ENCODE data around the gene CELF2.
A peak's percentile ranks its signal among the peaks of the same experiment; 100 is the strongest.
"Not testable (repeated sequence)": the region's sequence is repeated elsewhere in the genome, so short reads cannot be mapped to it uniquely, and the experiment has no call there.

The CELF2 gene

DNA sequence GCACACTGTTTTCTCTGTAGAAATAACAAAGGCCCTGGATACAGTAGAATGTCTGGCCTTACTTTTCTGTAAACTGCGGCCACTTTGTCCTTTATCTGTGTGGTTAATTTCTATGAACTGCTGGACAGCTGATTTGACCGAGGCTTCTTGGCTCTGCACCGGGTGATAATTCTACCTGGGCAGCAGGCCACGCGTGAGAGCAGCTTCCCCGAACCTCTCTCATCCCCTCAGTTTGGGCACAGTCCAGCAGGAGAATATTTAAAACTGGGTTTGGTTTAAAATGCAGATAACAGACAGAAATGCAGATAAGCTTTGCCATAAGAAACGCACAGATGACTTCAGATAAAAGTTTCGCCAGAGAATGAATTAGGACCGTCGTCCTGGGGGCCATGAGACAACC is 81.0 kb downstream of the CELF2 start:
- no peak for DNase-seq

DNA sequence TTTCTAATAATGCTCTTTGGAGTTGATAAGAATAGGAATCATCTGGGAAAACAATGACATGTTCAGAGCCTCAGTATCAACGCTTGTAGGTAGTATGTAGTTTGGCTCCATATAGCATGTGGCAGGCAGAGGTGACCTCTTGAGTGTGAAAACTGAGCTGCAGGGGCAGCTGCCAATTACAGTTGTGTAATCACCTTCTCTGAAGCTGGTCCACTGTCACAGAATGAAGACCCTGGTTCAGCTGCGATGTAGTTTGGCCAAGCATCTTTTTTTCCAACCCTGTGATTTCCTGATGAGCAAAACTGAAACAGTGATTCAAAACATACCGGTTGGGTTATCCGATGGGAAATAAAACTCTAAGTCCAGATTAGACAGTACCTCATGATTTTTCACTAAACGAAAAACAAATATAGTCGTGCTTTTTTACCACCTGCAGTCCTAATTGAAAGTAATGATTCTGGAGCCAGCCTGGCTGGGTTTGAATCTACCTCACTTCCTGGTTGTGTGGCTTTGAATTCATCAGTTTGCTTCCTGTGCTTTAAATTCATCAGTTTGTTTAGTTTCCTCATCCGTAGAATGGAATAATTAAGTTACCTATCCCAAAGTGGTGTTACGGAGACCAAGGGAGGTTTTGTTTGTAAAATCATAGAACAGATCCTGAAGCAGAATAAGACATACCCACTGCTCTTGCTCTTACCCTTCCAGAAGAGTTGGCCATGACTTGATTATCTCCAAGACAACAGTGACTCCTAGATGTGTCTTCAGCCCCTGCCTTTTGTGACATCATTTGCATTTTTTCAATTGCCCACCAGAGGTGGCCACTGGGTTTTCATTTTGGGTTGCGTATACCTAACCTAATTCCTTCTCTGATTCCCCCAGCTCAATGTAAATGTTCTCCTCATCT is 87.4 kb downstream of the CELF2 start:
- DNase-seq: no peak

DNA sequence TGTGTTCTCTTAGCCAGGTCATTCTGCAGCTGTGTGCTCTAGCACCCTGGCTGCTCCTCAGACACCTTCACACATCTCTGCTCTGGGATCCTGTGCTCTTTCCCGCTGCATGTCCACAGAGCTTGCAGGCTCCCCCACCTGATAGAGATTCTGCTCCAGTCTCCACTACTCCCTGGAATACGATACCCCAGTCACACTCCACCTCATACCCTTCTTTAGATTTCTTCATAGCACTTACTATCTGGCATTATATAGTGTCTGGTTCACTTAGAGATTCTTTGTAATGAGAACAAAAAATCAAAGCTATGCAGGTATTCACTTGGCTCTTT is 88.0 kb downstream of the CELF2 start:
- DNase-seq: no peak

DNA sequence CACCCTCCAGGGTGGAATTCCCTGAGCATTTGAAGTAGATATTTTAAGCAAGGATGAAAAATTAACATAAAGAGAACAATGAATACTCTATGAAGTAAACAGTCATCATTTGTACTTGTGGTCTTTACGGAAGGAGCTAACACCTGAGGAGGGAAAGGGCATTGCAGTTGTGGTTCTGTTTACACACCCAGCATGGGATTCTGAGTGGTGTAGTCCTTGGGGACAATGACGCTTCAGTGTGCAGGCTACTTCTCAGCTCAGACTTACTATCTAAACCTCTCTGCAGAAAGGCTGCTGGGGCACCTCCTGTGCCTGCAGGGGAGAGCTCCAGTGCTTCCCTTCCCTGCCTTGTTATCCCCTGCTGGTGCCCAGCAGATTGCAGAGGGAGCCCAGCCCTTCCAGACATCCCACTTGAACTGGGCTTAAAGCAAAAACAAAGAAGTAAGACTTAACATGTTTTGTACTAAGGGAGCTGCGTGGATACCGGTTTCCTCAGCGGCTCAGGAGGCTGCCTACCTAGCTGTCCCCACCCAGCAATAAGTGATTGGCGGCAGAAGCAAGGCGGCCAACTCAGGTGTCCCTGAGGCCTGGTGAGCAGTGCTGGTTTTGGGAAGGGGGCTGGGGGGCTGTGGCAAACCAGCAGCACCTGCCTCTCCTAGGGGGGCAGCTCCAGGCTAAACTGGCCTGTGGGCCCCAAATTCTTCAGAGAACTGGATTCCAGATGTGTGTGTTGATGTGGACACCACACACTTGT is 89.1 kb downstream of the CELF2 start:
- DNase-seq: no peak

DNA sequence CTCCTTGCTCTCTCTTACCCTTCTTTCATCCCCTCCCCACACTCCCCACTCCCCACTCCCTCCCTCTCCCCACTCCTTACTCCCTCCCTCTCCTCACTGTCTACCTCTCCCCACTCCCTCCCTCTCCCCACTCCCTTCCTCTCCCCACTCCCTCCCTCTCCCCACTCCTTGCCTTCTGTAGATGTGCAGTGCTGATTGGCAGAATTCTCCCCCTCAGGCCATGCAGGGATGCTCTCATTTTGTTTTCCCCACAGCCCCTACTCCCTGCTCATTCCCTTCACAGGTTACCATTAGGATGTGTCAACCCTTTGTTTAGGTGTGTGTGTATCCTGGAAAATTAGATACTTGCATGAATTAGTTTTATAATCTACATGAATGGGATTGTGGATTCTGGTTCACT is 90.3 kb downstream of the CELF2 start:
- DNase-seq: no peak

DNA sequence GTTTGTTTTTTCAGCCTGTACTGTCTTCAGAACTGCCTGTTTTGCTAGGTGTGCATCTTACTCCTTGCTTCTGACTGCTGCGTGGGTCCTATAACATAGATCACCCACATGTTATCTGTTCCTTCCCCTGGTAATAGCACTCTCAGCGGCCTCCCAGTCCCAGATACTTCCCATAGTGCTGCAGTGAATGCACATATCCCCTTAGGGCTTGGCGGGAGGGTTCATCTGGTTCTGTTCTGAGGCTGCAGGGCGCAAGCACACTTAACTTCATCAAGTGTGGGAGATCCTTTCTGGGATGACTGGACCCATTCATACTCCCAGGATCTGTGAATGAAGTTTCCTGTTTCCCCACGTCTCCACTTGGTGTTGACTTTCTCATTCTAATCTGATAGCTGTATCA is 90.7 kb downstream of the CELF2 start:
- no peak for DNase-seq

DNA sequence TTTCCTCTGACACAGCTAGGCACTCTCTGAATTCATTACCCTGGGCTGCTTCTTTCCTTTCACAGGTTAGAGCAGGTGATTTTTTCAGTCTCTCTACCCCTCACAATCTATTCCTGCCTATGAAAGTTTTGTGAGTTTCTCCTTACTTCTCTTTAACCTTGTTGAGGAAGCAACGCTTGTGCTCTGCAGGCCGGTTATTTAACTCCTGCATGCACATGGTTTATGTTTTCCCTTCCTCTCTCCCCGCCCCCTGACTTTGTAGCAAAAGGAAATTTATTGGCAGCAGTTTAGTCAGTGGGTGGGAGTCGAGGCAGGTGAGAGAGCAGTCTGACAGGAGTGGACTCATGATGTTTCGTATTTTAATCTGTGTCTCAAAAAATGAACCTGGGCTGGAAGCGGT is 91.9 kb downstream of the CELF2 start:
- DNase-seq: no peak

DNA sequence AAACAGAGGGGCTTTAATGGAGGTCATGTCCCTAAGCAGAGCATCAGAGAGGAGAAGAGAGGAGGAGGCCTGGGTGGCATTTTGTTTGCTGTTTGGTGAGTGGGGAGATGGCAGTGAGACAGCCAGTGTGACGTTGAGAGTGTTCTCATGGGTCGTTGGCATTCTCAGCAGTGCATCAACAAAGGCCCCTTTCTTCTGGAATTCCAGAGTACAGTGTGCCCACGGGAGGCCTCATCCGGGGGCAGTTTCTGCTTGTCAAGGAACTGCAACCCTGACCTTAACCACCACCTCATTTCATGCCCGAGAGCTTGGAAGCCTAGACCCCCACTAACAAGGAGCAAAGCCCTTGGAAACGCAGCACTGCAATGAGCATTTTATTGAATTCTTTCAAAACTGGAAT is 92.9 kb downstream of the CELF2 start:
- peak; percentile 36 for DNase-seq

DNA sequence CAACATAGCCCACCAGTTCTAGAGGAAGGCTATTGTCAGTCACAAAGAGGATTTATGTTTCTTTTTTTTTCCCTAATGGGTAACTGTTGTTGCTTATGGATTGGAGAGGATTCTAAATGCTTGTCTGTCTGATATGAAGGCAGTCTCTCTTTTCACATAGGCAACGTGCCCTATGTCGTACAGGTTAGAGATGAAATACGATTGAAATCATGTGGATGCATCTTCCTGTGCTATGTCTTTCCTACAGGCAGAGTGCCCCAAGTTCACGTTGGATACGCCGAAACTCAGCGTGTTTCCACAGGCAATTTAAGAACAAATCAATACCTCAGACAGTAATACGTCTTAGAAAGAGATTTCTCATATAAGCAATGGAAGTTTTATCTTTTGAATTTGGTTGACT is 93.8 kb downstream of the CELF2 start:
- no peak for DNase-seq

DNA sequence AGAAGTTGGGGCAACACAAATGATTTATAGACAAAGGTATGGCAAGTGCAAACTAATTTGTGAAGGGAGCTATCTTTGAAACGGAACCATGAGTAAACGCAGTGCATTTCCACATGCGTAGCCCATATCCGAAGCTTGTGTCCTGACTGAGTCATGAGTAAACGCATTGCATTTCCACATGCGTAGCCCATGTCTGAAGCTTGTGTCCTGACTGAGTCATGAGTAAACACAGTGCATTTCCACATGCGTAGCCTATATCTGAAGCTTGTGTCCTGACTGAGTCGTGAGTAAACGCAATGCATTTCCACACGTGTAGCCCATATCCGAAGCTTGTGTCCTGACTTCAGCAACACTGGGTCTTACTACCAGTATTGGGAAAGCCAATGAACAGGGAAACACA is 95.0 kb downstream of the CELF2 start:
- DNase-seq: no peak

DNA sequence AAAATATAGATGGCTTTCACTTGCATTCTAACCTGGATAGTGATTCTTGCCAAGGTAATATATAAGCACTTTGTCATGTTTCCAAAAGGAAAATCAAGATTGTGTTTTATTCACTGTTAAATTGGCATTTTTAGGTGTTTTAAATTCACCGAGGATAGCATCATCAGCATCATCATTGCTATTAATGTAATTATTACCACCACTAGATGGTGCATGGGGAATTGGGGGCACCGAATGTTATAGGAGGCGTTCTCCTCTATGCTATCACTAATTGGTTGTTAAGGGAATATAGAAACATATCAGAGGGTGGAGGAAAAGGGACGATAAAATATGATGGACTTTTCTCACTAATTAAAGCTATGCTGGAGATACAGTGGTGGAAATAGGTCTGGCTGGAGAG is 95.5 kb downstream of the CELF2 start:
- no peak for DNase-seq

DNA sequence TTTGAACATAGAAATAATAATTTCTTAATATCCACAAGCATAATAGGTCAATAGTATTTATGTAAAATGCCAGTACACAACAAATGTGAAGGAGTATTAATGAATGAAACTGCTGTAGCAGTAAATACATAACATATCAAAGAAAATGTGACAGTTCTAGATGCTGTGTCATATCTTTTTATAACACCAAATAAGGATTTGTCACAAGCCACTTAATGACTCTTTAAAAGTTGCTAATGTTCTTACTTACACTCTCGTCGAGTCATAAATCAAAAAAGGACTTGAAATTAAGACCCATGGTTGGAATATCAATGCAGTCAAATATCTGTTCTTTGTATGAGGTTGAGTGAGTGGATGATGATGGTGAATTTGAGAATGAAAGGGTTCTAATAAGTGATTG is 96.6 kb downstream of the CELF2 start:
- no peak for DNase-seq

DNA sequence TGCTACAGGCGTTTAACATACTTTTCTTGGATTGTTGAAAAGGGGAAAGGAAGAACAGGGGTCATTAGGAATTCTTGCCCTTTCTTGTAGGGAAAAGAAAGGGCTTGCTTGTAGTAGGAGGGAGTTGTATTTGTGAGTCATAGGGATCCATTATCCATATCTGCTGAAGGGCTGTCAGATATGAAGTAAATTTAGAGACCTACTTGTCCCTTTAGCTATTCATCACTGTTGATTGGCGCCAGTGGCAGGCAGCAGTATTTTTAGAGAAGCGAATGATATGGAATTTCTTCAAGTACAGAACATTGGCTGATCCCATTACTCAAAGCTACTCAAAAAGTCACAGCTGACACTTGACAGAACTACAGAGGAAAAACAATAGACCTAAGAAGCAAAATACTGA is 97.7 kb downstream of the CELF2 start:
- no peak for DNase-seq

DNA sequence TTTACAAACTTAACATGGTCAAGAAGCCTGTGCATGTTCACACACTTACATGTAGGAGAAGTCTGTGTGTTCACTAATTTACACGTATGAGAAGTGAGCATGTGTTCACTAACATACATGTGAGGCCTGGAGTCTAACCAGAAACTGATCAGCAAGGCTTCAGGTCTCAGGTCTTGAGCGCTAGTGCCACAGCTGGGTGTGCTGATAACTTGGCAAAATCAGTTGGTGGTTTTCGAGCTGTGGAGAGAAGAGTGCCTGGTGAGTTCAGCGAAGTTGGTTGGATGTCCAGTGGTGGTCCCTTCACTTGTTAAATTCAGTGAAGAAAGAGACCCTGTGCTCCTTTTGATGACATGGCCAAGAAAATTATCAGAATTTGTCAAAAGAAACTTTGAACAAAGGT is 98.7 kb downstream of the CELF2 start:
- no peak for DNase-seq

DNA sequence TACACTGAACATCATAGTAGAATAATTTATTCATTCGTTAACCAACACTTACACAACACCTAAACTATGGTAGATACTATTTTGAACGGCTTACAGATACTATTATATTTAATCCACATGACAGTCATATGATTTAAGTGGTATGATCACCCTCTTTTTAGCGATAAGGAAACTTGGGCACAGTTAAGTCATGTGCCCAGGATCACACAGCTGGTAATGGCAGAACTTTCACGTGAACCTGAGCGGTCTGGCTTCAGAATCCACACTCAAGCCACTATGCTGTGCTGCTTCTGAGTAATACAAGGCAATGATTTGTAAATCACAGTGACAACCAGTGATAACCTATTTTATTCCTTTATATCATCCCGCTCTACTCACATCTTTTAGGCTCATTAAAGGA is 99.1 kb downstream of the CELF2 start:
- no peak for DNase-seq

DNA sequence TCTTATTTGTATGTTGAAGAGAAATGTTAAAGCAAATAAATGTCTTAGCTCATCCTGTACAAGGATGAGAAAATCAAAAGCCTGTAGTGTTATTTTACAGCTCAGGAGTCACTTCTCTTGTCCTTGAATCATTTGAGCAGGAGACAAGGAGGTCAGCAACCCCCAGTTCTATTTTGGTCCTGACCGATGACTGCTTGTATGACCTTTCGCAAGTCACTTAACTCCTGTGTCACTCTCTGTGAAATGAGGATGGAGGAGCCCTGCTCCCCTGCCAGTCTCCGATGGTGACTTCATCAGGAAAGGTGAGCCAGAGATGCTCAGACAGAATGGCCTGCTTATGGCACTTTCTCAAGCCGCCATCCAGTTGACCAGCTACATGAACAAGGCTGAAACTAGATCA is 101.0 kb downstream of the CELF2 start:
- DNase-seq: no peak

DNA sequence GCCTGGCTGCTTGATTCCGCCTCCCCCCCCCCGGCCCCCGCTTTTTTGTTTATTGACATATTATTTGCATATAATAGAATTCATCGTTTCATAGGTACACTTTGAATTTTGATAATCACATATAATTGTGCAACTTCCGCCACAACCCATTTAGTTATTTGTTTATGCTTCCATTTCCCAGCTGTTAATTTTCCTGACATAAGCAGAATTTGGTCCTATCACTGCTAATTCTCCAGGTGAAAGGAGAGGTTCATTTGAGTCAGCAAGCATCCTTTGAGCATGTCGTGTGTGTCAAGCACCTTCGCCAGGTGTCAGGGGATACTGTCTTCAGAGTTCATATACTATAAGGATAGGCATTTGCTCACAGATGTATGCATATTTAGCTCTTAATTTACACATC is 102.2 kb downstream of the CELF2 start:
- DNase-seq: no peak

DNA sequence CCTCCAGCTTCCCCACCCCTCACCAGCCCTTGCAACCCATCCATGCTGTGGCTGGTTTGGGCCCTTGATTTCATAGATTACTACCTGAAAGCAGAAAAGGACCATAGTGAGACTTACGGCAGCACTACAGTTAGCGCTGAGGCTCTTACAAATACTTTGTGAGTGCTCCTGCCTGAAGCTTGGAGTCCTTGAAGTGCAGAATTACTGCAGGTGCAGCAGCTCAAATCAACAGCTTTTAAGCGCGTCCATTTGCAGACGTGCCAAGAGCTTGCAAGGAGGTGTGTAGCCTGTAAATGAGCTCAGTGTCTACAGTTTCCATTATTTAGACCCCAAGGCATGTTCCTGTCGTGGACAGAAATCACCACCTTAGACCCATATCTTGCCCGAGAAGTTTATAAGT is 103.0 kb downstream of the CELF2 start:
- DNase-seq: no peak

DNA sequence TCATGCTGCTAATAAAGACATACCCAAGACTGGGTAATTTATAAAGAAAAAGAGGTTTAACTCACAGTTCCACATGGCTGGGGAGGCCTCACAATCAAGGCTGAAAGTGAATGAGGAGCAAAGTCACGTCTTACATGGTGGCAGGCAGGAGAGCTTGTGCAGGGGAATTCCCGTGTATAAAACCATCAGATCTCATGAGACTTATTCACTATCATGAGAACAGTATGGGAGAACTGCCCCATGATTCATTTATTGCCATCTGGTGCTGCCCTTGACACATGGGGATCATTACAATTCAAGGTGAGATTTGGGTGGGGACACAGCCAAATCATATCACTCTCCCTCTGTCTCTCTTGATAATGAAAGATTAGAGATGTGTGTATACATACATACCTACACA is 106.2 kb downstream of the CELF2 start:
- DNase-seq: not testable (repeated sequence)

DNA sequence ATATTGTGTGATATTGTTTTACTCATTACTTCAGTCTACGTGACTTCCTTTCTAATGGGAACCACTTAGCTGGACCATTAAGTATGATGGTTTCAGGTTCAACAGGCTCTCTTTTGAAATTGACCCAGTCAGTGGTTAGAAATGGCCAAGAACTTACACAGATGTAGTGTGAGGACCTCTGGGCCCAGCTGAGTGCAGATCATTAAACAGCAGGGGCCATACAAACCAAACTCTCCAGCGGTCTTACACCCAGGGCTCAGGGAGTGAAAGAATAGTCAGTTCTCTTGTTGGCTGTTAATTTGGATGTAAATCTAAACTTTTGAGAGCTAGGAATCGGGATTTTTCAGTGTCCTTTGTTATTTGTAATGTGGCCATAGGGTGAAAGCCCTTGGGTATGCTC is 107.3 kb downstream of the CELF2 start:
- DNase-seq: no peak

DNA sequence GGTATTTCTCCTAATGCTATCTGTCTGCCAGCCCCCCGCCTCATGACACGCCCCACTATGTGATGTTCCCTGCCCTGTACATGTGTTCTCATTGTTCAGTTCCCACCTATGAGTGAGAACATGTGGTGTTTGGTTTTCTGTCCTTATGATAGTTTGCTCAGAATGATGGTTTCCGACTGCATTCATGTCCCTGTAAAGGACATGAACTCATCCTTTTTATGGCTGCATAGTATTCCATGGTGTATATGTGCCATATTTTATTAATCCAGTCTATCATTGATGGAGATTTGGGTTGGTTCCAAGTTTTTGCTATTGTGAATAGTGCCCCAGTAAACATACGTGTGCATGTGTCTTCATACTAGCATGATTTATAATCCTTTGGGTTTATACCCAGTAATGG is 109.3 kb downstream of the CELF2 start:
- not testable (repeated sequence) for DNase-seq

DNA sequence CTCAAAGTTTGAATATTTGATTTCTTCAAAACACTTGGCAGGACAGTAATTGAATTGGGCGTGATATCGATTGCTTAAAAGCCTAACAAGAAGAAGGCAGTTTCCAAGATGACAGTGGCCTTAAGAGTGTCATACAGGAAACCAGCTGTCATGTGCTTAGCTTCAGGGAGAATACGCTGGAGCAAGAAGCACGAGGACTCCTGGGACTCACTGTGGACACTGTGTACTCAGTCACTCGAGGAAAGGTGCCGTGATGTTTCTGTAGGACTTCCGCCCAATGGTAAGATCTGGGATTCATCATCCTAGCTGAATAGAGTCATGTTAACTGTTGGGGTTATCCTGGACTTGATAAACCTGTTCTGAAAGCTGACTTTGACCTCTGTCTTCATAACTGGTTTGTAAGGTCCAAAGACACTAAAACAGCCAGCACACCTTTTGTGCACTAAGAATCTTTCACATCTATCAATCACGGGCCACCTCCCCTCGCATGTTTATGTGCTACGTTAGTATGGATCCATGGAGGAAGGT is 113.5 kb downstream of the CELF2 start:
- DNase-seq: no peak

DNA sequence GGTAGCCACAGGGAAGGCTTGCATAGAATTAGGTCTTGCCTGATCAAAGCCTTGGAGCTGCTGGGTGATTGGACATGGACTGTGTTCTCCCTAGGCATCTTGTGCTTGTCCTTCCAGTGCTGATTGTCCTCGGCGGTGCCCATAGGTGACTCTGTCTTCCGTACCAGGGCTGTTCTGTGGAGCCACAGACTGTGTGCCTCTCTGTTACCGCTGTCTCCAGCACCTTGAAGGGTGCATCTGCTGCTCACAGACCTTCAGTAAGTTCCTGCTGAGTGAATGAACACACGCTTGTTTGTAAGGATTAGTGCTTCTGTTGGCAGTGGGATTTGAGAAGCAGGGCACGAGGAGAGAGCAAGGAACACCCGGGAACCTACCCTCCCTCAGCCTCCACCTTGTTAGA is 116.7 kb downstream of the CELF2 start:
- DNase-seq: no peak

DNA sequence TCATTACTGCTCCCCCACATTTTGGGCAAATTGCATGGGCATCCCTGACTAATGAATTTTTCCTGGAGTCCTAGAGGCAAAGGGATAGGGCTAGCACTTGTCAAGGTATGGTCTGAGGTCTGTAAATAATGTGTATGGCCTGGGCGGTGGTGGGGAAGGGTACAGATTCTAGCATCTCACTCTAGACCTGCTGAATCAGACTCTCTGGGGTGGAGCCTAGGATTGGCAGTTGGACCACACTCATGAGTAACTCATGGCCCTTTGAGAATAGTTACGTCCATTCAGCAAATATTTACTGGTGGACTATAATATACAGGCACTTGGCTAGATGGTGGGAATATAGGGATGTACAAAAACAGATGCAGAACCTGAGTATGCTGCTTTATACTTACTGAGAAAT is 118.0 kb downstream of the CELF2 start:
- DNase-seq: no peak

Data from midbrain (tissue), 1 donor.